GM12878 (cell line): ENCODE results near the gene SP110. TPM values are rescaled to one million over a fixed set of nuclear protein-coding genes. Genes with fewer than 3 reads are reported as not detected.

Experiments
- CEBPB ChIP-seq, 2 experiments: fragments of 150-350 bp in 1 of 2; IDR thresholded peaks; 2 replicates each; pipeline ENCODE4 v1.6.1; 2012 to 2014; ENCODE audit warnings: low read depth in 2 of 2, low read length in 2 of 2, borderline replicate concordance in 1 of 2, inconsistent platforms in 1 of 2
- DPF2 ChIP-seq: fragments of 450-650 bp; IDR thresholded peaks from 2 replicates; pipeline ENCODE4 v1.6.1; 2017; ENCODE audit warnings: mild to moderate bottlenecking
- E2F8 ChIP-seq: fragments of 450-650 bp; IDR thresholded peaks from 2 replicates; pipeline ENCODE4 v1.6.1; 2018; ENCODE audit warnings: mild to moderate bottlenecking, low read depth, moderate library complexity; ENCODE audit not compliant: partially characterized antibody
- HDAC6 ChIP-seq: fragments of 200-600 bp; sonication (generic); IDR thresholded peaks from one replicate; pipeline ENCODE4 v1.8.0; 2017; ENCODE audit warnings: antibody characterized with exemption; ENCODE audit not compliant: unreplicated experiment
- JUND ChIP-seq: IDR thresholded peaks from 2 replicates; pipeline ENCODE4 v1.6.1; 2012; ENCODE audit warnings: low read depth, mild to moderate bottlenecking, low read length, improper control_type of control experiment, moderate library complexity
- MEF2A ChIP-seq: IDR thresholded peaks from 2 replicates; pipeline ENCODE4 v1.6.1; 2011; ENCODE audit warnings: low read depth, mild to moderate bottlenecking, low read length, moderate library complexity; ENCODE audit not compliant: insufficient read depth
- MEF2B ChIP-seq: fragments of 450-650 bp; IDR thresholded peaks from 2 replicates; pipeline ENCODE4 v1.6.1; 2018; ENCODE audit warnings: mild to moderate bottlenecking, moderate library complexity; ENCODE audit not compliant: partially characterized antibody, poor library complexity, severe bottlenecking
- MXI1 ChIP-seq: fragments of 150-350 bp; IDR thresholded peaks from 2 replicates; pipeline ENCODE4 v1.6.1; 2011; ENCODE audit warnings: low read depth, mild to moderate bottlenecking, inconsistent platforms, low read length, improper control_type of control experiment
- NFXL1 ChIP-seq: fragments of 450-650 bp; IDR thresholded peaks from 2 replicates; pipeline ENCODE4 v1.6.1; 2017; ENCODE audit warnings: antibody characterized with exemption, mild to moderate bottlenecking, borderline replicate concordance
- RBBP5 ChIP-seq: fragments of 200-600 bp; sonication (generic); conservative IDR thresholded peaks from 2 replicates; pipeline ENCODE4 v1.6.1; 2016
- RCOR1 ChIP-seq: conservative IDR thresholded peaks from 2 replicates; pipeline ENCODE4 v1.6.1; 2012; ENCODE audit warnings: low read depth, low read length, improper control_type of control experiment
- RELB ChIP-seq: fragments of 450-650 bp; IDR thresholded peaks from 2 replicates; pipeline ENCODE4 v1.6.1; 2017; ENCODE audit warnings: low read depth, mild to moderate bottlenecking, moderate library complexity
- RUNX3 ChIP-seq: IDR thresholded peaks from 2 replicates; pipeline ENCODE4 v1.6.1; 2012; ENCODE audit warnings: low read length, inconsistent platforms
- SREBF1 ChIP-seq: IDR thresholded peaks from 2 replicates; pipeline ENCODE4 v1.6.1; 2012; ENCODE audit warnings: mild to moderate bottlenecking, low read length
- STAT1 ChIP-seq: fragments of 450-650 bp; conservative IDR thresholded peaks from 2 replicates; pipeline ENCODE4 v1.6.1; 2014; ENCODE audit warnings: antibody characterized with exemption, mild to moderate bottlenecking
- TCF3 ChIP-seq: IDR thresholded peaks from 2 replicates; pipeline ENCODE4 v1.6.1; 2012; ENCODE audit warnings: low read depth, mild to moderate bottlenecking, low read length, borderline replicate concordance; ENCODE audit not compliant: insufficient read depth
- ZBTB4 ChIP-seq: fragments of 450-650 bp; formaldehyde crosslinking; IDR thresholded peaks from 2 replicates; pipeline ENCODE4 v1.4.0; 2022; ENCODE audit warnings: mild to moderate bottlenecking, moderate library complexity
- ZNF274 ChIP-seq: IDR thresholded peaks from one replicate; pipeline ENCODE4 v1.8.0; 2011; ENCODE audit not compliant: insufficient read length, insufficient read depth
- ZNF384 ChIP-seq: IDR thresholded peaks from 2 replicates; pipeline ENCODE4 v1.6.1; 2012; ENCODE audit warnings: low read depth, mild to moderate bottlenecking, low read length, improper control_type of control experiment, borderline replicate concordance
- polyA plus RNA-seq, 11 experiments: library from polyadenylated mRNA; depleted of rRNA in 4 of 11; unstranded in 6 of 11; stranded (reverse) in 5 of 11; fragments of >200 nt; fragmentation: Nextera tagmentation in 4 of 11; fragmentation: Illumina TruSeq in 1 of 11; extraction: Ambion mirVana in 4 of 11; extraction: Trizol in 1 of 11; gene quantifications; 1 replicate in 1 of 11; 2 replicates in 10 of 11; pipeline versions ENCODE4 v1.2.1 to v1.2.3, GENCODE V29; 2011 to 2016; ENCODE audit warnings: inconsistent platforms in 2 of 11, missing spikeins in 2 of 11, low read depth in 1 of 11
- total RNA-seq, 4 experiments: library from RNA; depleted of rRNA in 3 of 4; stranded (reverse); fragments of >200 nt in 3 of 4; fragmentation: Illumina TruSeq in 1 of 4; extraction: Trizol in 1 of 4; gene quantifications; 2 replicates each; pipeline versions ENCODE4 v1.2.1 to v1.2.3, GENCODE V29; 2013 to 2021
- TF ChIP-seq, protein P1 (sequence below): IDR thresholded peaks from 2 replicates; pipeline ENCODE4 v1.6.1; 2012; ENCODE audit warnings: mild to moderate bottlenecking, low read depth, low read length

Gene SP110
- total and polyA plus RNA-seq, 10 of the 15 experiments (the other 5 are each of a cell fraction or from before 2014, with no cell fraction given): 81.2 to 149 (median 100) TPM

DNA sequence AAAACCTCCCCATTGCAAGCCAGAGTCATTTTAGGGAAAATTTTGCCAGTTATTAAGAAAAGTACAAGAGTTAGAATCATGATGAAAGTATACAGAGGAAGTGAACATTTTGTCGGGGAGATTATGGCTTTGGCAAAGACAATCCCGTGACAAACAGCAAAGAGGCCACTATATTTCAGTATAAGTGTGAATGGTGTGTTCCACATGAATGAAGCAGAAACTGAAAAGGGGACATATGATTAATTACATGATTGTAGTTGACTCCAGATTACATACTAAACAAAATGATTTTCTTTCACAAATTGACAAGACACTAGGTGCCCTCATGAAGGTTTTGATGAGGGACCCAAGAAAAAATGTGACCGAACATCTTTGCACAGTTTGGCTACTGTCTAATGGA, 47.8 kb upstream of the SP110 start (continued):
- TF ChIP-seq RBBP5 (no peak), NFXL1 (no peak), STAT1 (no peak), ZBTB4 (CRISPR knock-in tag) (no peak), E2F8 (no peak), JUND (peak; percentile 25; the same call in 1 of the 2 replicates), DPF2 (peak; percentile 96), RELB (peak; percentile 92), HDAC6 (no peak), MEF2B (peak; percentile 64), TCF3 (peak; percentile 57; the same call in 1 of the 2 replicates), MEF2A (no peak; the same call in 1 of the 2 replicates), ZNF274 (no peak), CEBPB (IDR thresholded peaks at IDR 0.05; ENCODE audit: borderline replicate concordance in 1 of 2, low read depth in 2 of 2, low read length in 2 of 2) (no peak), MXI1 (no peak), ZNF384 (no peak), RUNX3 (peak; percentile 89), RCOR1 (no peak), SREBF1 (no peak)
- TF ChIP-seq, protein P1, sequence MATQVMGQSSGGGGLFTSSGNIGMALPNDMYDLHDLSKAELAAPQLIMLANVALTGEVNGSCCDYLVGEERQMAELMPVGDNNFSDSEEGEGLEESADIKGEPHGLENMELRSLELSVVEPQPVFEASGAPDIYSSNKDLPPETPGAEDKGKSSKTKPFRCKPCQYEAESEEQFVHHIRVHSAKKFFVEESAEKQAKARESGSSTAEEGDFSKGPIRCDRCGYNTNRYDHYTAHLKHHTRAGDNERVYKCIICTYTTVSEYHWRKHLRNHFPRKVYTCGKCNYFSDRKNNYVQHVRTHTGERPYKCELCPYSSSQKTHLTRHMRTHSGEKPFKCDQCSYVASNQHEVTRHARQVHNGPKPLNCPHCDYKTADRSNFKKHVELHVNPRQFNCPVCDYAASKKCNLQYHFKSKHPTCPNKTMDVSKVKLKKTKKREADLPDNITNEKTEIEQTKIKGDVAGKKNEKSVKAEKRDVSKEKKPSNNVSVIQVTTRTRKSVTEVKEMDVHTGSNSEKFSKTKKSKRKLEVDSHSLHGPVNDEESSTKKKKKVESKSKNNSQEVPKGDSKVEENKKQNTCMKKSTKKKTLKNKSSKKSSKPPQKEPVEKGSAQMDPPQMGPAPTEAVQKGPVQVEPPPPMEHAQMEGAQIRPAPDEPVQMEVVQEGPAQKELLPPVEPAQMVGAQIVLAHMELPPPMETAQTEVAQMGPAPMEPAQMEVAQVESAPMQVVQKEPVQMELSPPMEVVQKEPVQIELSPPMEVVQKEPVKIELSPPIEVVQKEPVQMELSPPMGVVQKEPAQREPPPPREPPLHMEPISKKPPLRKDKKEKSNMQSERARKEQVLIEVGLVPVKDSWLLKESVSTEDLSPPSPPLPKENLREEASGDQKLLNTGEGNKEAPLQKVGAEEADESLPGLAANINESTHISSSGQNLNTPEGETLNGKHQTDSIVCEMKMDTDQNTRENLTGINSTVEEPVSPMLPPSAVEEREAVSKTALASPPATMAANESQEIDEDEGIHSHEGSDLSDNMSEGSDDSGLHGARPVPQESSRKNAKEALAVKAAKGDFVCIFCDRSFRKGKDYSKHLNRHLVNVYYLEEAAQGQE: peak; percentile 36; the same call in 1 of the 2 replicates
